Activated T-helper 9 cell treated with anti-CD3 and anti-CD28 coated beads, Interleukin-2, amount 50 U/mL, for 16 hours (primary cell): Measurements from ENCODE around the gene RNASE7.

Experiments used
- DNase-seq: peaks from one replicate; pipeline ENCODE4 v3.0.0-alpha.2; 2020; ENCODE audit warnings: low read depth

The RNASE7 gene

DNA sequence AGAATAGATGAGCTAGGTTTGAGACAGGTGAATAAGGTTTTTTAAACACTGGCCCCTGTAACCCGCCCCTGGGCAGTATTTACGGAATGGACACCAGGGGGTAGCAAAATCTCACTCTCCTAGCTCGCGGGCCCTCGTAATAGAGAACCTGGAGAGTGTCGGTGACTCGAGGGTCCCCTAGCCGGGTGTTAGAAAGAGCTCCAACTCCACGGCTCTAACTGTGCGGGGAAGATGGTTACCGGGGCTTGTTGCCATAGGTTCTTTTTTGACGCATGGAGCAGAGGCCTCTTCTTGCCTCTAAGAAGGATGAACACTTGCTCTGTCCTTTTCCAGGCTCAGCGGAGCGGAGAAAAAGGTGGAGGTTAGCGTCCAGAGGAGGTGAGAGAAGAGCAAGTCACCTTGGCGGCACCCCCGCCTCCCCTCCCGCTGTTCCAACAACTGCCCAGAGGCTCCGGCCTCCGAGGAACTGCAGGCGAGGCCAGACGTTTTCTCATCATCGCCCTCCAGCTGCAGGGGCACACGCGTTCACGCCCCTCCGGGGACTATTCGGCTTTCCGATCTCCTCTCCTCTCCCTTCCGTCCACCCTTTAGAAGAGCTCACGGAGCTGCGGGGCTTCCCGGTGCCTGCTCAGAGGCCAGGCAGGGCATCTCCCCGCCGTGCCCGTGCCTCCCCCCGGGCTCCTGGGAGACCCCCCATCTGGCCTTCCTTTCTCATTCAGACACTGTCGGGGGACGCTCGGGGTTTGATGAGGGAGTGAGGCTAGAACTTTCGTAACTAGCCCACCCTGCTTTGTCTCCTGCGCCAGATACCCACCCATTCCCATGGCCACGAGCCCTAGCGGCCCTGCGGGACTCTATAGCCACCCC lies 26.6 kb downstream of the RNASE7 start:
- no peak for DNase-seq

- DNase-seq = no peak
Measured at GRCh38 chr14:21069388-21070082, 27.4 kb downstream of the RNASE7 start.

GRCh38 chr14:21070083-21070609 lies 28.0 kb downstream of the RNASE7 start, which contains the start of gene ARHGEF40:
Gene ARHGEF40 (plus strand): TSS chr14:21070304. CDS start chr14:21070397, 93 bp downstream.
- no peak for DNase-seq

- no peak for DNase-seq
Measured at GRCh38 chr14:21070610-21071224, 28.6 kb downstream of the RNASE7 start.

- DNase-seq = no peak
Measured at GRCh38 chr14:21071225-21072030, 29.3 kb downstream of the RNASE7 start.

- no peak for DNase-seq
Measured at GRCh38 chr14:21072031-21072473, 29.9 kb downstream of the RNASE7 start.

- no peak for DNase-seq
Measured at GRCh38 chr14:21072781-21073339, 30.7 kb downstream of the RNASE7 start.

- no peak for DNase-seq
Measured at GRCh38 chr14:21073921-21074320, 31.8 kb downstream of the RNASE7 start.

DNA sequence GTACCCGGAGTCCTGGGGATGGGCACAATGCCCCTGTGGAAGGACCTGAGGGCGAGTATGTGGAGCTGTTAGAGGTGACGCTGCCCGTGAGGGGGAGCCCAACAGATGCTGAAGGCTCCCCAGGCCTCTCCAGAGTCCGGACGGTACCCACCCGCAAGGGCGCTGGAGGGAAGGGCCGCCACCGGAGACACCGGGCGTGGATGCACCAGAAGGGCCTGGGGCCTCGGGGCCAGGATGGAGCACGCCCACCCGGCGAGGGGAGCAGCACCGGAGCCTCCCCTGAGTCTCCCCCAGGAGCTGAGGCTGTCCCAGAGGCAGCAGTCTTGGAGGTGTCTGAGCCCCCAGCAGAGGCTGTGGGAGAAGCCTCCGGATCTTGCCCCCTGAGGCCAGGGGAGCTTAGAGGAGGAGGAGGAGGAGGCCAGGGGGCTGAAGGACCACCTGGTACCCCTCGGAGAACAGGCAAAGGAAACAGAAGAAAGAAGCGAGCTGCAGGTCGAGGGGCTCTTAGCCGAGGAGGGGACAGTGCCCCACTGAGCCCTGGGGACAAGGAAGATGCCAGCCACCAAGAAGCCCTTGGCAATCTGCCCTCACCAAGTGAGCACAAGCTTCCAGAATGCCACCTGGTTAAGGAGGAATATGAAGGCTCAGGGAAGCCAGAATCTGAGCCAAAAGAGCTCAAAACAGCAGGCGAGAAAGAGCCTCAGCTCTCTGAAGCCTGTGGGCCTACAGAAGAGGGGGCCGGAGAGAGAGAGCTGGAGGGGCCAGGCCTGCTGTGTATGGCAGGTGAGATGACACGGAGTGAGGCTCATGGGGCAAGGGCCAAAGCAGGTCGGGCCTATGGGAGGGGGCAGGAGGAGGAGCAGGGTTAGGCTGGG lies 32.5 kb downstream of the RNASE7 start:
- DNase-seq = no peak

GRCh38 chr14:21075719-21076437 lies 33.7 kb downstream of the RNASE7 start:
- no peak for DNase-seq

DNA sequence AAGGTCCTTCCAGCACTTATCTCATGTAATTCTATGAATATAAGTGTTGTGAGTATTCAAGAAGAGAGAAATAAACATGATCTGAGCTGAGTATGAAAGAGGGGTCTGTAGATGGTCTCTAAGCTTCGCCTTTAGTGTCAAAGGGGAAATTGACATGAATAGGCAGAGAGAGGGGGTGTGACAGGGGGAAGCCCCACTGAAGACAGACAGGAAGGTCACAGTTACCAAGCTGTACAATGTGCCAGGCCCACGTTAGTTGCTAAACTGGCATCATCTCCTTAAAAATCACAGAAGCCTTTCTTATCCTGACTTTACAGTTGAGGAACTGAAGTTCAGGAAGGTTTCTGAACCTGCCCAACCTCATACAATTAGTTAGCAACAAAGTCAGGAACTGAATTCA lies 35.5 kb downstream of the RNASE7 start:
- DNase-seq = no peak

- DNase-seq = no peak
Measured at GRCh38 chr14:21078287-21078686, 36.1 kb downstream of the RNASE7 start.

- no peak for DNase-seq
Measured at GRCh38 chr14:21078726-21079125, 36.6 kb downstream of the RNASE7 start.

- no peak for DNase-seq
Measured at GRCh38 chr14:21081521-21082142, 39.5 kb downstream of the RNASE7 start.

- DNase-seq = no peak
Measured at GRCh38 chr14:21083565-21084325, 41.6 kb downstream of the RNASE7 start.

GRCh38 chr14:21084396-21084795 lies 42.2 kb downstream of the RNASE7 start:
- no peak for DNase-seq

- DNase-seq = no peak
Measured at GRCh38 chr14:21084998-21085853, 43.1 kb downstream of the RNASE7 start.
